Fibroblast of lung (primary cell): ENCODE results near the gene IL36B. TPM values are rescaled to one million over a fixed set of nuclear protein-coding genes. Genes with fewer than 3 reads are reported as not detected.

Experiments used
- DNase-seq, 2 donors: peaks; one replicate each; pipeline versions ENCODE4 v3.0.0 to v3.0.0-alpha.2; 2010; ENCODE audit warnings: low read depth in 2 of 2
- H2AFZ ChIP-seq: 2 replicates; pipeline ENCODE4 v1.5.1; 2012; ENCODE audit warnings: low read length, control low read depth, inconsistent platforms
- H3K27ac ChIP-seq: 2 replicates; pipeline ENCODE4 v1.5.1; 2011; ENCODE audit warnings: low read length, control low read depth; ENCODE audit not compliant: insufficient read depth
- H3K27me3 ChIP-seq: 2 replicates; pipeline ENCODE4 v1.5.1; 2011; ENCODE audit warnings: mild to moderate bottlenecking, low read length; ENCODE audit not compliant: control insufficient read depth, insufficient read depth
- H3K36me3 ChIP-seq: 2 replicates; pipeline ENCODE4 v1.5.1; 2011; ENCODE audit warnings: low read length; ENCODE audit not compliant: control insufficient read depth, insufficient read depth
- H3K4me1 ChIP-seq: 2 replicates; pipeline ENCODE4 v1.5.1; 2011; ENCODE audit warnings: low read length; ENCODE audit not compliant: control insufficient read depth, insufficient read depth; ENCODE audit errors: extremely low read depth
- H3K4me2 ChIP-seq: 2 replicates; pipeline ENCODE4 v1.5.1; 2011; ENCODE audit warnings: low read length, control low read depth; ENCODE audit not compliant: insufficient read depth; ENCODE audit errors: extremely low read depth
- H3K4me3 ChIP-seq, 4 experiments: fragments of 200-600 bp in 1 of 4; sonication (generic) in 1 of 4; replicated peaks in 1 of 4; 2 replicates each; pipeline ENCODE4 v1.5.1; 2011 to 2016; ENCODE audit warnings: low read length in 4 of 4, low read depth in 3 of 4, mild to moderate bottlenecking in 3 of 4, control low read depth in 2 of 4, inconsistent platforms in 1 of 4, mixed read lengths in 1 of 4; ENCODE audit not compliant: insufficient read depth in 1 of 4; ENCODE audit errors: control extremely low read depth in 1 of 4
- H3K79me2 ChIP-seq: 2 replicates; pipeline ENCODE4 v1.5.1; 2012; ENCODE audit warnings: mild to moderate bottlenecking, low read length, inconsistent platforms; ENCODE audit not compliant: control insufficient read depth, insufficient read depth
- H3K9ac ChIP-seq: 2 replicates; pipeline ENCODE4 v1.5.1; 2011; ENCODE audit warnings: mild to moderate bottlenecking, low read length, control low read depth; ENCODE audit not compliant: insufficient read depth
- H3K9me3 ChIP-seq: 2 replicates; pipeline ENCODE4 v1.5.1; 2012; ENCODE audit warnings: low read depth, low read length; ENCODE audit not compliant: control insufficient read depth, insufficient read depth
- H4K20me1 ChIP-seq: 2 replicates; pipeline ENCODE4 v1.5.1; 2011; ENCODE audit warnings: low read length; ENCODE audit not compliant: control insufficient read depth, insufficient read depth; ENCODE audit errors: extremely low read depth
- CTCF ChIP-seq, 2 donors: IDR thresholded peaks in 1 of 2; conservative IDR thresholded peaks in 1 of 2; 1 replicate in 1 of 2; 2 replicates in 1 of 2; pipeline ENCODE4 v1.5.1; 2011 to 2012; ENCODE audit warnings: low read length in 2 of 2, control low read depth in 1 of 2, inconsistent platforms in 1 of 2, low read depth in 1 of 2, mild to moderate bottlenecking in 1 of 2
- EZH2 ChIP-seq: IDR thresholded peaks from 2 replicates; pipeline ENCODE4 v1.5.1; 2012; ENCODE audit warnings: low read length, control low read depth, mild to moderate bottlenecking; ENCODE audit errors: missing control alignments
- polyA plus RNA-seq, 2 donors: library from polyadenylated mRNA; depleted of rRNA in 1 of 2; stranded (reverse) in 1 of 2; unstranded in 1 of 2; fragments of >200 nt; gene quantifications; 2 replicates each; pipeline ENCODE4 v1.2.1, GENCODE V29; 2011 to 2012; ENCODE audit warnings: missing spikeins in 1 of 2
- total RNA-seq: library from RNA; depleted of rRNA; stranded (reverse); fragments of >200 nt; gene quantifications from 2 replicates; pipeline ENCODE4 v1.2.1, GENCODE V29; 2014

Gene IL36B
- total and polyA plus RNA-seq, 2 donors (not counting 1 experiment from before 2014, with no cell fraction given), result not detected

GRCh38 chr2:113073325-113073834 is 20.7 kb upstream of the IL36B start:
- TF ChIP-seq EZH2 (no peak), CTCF (conservative IDR thresholded peaks at IDR 0.05 in 1 of 2, IDR thresholded peaks at IDR 0.05 in 1 of 2; ENCODE audit: low read depth in 1 of 2, low read length in 2 of 2) (no peak)
- H3K9ac ChIP-seq, result no peak overlapping the region
- no peak overlapping the region for H2AFZ ChIP-seq
- no peak overlapping the region for H3K4me3 ChIP-seq
- no peaks in the 10 kb centered on the region for H3K79me2 ChIP-seq
- no peaks in the 10 kb centered on the region for H3K36me3 ChIP-seq
- H3K4me1 ChIP-seq, result no peaks in the 10 kb centered on the region
- peaks cover 2% of the 10 kb centered on the region for H3K27me3 ChIP-seq
- no peak for DNase-seq
- H3K9me3 ChIP-seq, result no peaks in the 10 kb centered on the region
- H4K20me1 ChIP-seq, result no peaks in the 10 kb centered on the region
- H3K27ac ChIP-seq, result no peak overlapping the region
- H3K4me2 ChIP-seq, result no peak overlapping the region

GRCh38 chr2:113072584-113072983 is 19.9 kb upstream of the IL36B start:
- TF ChIP-seq EZH2 (no peak), CTCF (conservative IDR thresholded peaks at IDR 0.05 in 1 of 2, IDR thresholded peaks at IDR 0.05 in 1 of 2; ENCODE audit: low read depth in 1 of 2, low read length in 2 of 2) (no peak)
- Histone ChIP-seq H3K4me2 (no peak overlapping the region), H4K20me1 (no peaks in the 10 kb centered on the region), H2AFZ (no peak overlapping the region), H3K27me3 (peaks cover 2% of the 10 kb centered on the region), H3K79me2 (no peaks in the 10 kb centered on the region), H3K4me1 (no peaks in the 10 kb centered on the region), H3K36me3 (no peaks in the 10 kb centered on the region), H3K27ac (no peak overlapping the region), H3K4me3 (no peak overlapping the region), H3K9me3 (no peaks in the 10 kb centered on the region), H3K9ac (no peak overlapping the region)
- no peak for DNase-seq

- H3K4me3 ChIP-seq, result no peak overlapping the region
These were observed 17.9 kb upstream of the IL36B start for GRCh38 chr2:113070606-113070975.

More at GRCh38 chr2:113070606-113070975, 17.9 kb upstream of the IL36B start:
- no peaks in the 10 kb centered on the region for H3K36me3 ChIP-seq
- no peak overlapping the region for H2AFZ ChIP-seq
- no peaks in the 10 kb centered on the region for H3K4me1 ChIP-seq
- H3K27me3 ChIP-seq, result peaks cover 2% of the 10 kb centered on the region
- TF ChIP-seq CTCF (conservative IDR thresholded peaks at IDR 0.05 in 1 of 2, IDR thresholded peaks at IDR 0.05 in 1 of 2; ENCODE audit: low read depth in 1 of 2, low read length in 2 of 2), result no peak
- no peak for TF ChIP-seq EZH2
- H4K20me1 ChIP-seq, result no peaks in the 10 kb centered on the region
- no peak overlapping the region for H3K4me2 ChIP-seq
- no peaks in the 10 kb centered on the region for H3K9me3 ChIP-seq
- no peak overlapping the region for H3K9ac ChIP-seq
- no peak for DNase-seq
- H3K27ac ChIP-seq, result no peak overlapping the region
- no peaks in the 10 kb centered on the region for H3K79me2 ChIP-seq
